ENCODE data around the gene HEG1.

Gene HEG1

DNA sequence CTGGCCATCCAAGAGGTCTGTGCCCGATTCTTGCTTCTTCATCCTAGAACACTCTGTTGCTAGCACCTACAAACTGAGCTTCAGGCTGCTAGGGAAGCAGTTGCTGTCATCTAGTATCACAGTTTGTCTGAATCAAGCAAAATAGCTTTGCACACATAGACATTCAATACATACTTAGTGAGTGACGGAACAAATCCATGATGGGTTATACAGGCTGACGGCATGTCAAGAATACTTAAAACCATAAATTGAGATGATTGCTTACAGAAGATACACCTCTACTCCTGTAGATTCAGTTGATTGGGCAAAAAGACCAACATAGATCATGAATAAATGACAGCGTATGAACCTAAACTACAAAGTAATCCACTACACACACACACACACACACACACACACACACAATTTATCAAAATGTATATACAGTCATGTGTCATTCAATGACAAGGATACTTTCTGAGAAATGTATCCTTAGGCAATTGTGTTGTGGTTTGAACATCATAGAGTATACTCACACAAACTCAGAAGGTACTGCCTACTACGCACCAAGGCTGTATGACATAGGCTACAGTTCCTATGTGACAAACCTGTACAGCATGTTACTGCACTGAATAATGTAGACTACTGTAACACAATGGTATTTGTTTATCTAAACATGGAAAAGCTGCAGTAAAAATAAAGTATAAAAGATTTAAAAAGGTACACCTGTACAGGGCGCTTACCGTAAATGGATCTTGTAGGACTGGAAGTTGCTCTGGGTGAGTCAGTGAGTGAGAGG, 14.4 kb upstream of the HEG1 start:
- DNase-seq: no peak

GRCh38 chr3:125069452-125069851, 13.7 kb upstream of the HEG1 start:
- DNase-seq: no peak

GRCh38 chr3:125068265-125068664, 12.5 kb upstream of the HEG1 start:
- DNase-seq: no peak

DNA sequence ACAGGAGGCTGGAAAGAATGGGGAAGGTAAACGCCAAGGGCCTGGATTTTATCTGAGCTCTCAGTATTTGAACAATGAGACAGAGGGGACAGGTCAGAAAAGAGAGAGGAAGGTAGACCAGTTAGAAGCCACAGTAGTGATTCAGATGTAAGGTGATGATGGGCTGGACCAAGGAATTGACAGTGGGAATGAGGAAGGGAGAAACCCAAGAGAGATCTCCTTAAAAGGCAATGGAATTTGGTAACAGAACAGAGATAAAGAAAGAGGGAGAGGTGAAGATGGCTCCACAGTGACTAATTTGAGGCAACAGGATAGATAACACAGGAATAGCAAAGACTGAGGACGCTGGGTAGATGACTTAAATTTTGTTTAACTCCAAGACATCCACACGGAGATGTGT, 11.4 kb upstream of the HEG1 start:
- no peak for DNase-seq

DNA sequence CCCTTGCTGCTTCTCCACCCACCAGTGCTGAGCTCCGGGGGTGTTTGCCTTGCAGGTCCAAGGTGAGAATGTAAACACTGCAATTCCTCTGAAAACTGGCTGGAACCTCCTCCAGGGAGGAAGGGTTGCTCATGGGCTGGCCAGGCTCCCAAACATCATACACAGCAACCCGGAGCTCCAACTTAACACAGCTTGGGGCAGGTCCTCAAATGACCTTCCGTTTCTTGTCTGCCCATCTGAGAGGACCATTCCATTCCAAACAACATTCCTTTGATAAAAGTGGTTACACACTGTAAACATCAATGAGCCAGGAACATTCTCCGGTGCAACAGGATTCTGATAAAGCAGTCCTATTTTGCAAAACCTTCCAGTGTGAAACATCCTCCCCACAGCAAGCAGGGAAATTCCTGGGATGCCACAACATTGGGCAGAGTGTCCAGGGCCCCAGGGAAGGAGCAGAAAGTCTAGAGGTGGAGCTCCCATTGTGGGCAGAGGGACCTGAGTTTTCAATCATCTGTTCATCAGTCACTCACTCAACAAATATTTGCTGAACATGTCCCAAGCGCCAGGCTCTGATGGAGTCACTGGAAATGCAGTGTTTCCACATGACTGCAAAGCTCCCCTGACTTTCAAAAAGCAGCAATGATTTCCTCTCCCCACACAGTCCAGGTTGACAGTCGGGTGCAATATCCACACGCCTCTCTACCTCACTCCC, 7.3 kb upstream of the HEG1 start:
- no peak for DNase-seq

GRCh38 chr3:125061646-125062045, 5.8 kb upstream of the HEG1 start:
- no peak for DNase-seq

DNA sequence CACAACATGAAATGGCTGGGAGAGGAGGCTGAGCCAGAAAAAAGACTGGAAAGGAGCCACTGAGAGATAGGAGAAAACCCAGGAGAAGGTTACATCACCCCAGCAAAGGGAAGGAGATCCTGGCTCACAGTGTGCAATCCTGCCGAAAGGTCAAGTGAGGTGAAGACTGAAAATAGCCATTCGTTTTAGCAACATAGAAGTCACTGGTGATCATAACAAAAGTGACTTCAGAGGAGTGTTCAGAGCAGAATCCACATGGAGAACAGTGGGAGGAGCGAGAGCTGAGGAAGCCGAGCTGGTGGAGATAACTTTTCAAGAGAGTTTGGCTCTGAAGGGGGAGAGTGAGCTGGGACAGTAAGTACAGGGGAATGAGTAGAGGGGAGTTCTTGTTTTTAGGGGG, 5.4 kb upstream of the HEG1 start:
- no peak for DNase-seq

GRCh38 chr3:125059488-125060245, 3.9 kb upstream of the HEG1 start:
- DNase-seq: no peak

GRCh38 chr3:125058959-125059358, 3.2 kb upstream of the HEG1 start:
- DNase-seq: no peak

DNA sequence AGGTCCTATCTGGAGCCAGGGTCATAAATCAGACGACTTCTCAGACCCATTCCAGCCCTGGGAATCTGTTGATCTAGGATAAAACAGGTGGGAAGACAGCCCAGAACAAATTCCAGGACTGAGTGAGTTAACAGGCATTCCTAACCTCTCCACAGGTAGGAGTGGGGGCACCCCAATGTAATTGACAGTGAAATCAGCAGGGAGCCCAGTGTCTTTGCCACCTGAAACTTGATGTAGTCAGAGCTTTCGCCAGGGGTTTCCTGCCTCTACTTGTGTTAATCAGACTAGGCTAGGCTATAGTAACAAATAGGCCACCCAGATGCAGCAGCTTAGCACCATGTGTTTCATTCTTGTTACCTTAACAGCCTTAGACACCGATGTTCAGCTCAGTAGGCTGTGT, 2.7 kb upstream of the HEG1 start:
- no peak for DNase-seq

DNA sequence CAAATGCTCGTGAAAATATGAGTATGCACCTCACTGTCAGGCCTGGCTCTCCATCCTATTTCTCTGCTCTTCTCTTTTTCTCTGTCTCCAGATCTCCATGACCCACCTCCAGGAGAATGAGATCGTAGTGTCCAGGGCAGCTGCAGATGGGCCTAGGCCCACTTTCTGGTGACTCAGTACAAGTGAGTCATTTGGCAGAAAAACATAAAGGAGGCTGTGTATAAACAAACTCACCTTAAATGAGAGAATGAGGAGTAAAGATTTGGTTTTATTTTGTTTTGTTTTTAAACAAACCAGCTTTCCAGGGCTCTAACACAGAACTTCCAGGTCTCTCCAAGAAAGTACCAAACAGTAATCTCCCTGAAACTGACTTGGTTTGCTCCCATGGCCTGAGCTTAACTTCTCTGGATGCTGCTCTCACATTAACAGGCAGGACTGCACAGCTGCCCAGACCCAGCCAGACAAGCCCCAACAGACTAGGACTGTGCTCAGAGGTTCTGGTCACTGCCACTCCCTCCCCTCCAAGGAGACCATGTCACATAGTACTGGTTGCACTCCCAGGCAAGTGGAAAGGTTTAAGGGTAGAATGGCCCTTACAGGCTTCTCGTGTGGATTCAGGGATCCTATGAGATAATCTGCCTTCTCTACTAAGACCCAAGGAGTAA, 1.5 kb upstream of the HEG1 start:
- no peak for DNase-seq

- DNase-seq: no peak
Measured at GRCh38 chr3:125055331-125055912, 375 bp downstream of the HEG1 start.

GRCh38 chr3:125054449-125055329, 1.1 kb downstream of the HEG1 start:
- no peak for DNase-seq

DNA sequence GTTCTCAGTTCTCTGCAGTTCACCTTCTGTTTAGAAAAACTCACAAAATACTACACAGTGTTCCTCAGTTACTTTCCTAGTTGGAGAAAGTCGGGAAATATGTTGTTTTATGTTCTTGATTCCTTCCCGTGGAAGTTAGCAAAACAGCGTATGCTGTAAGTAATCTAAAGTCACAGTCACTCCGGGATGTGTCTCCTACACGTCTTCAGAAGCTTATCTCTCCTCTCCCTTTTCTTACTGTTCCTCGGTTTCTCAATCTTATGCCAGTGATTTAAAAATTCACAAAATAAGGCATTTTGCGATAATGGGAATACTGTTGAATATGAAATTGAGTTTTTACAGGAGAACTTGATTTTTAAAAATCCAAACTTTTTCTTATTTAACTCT, 1.7 kb downstream of the HEG1 start:
- no peak for DNase-seq

DNA sequence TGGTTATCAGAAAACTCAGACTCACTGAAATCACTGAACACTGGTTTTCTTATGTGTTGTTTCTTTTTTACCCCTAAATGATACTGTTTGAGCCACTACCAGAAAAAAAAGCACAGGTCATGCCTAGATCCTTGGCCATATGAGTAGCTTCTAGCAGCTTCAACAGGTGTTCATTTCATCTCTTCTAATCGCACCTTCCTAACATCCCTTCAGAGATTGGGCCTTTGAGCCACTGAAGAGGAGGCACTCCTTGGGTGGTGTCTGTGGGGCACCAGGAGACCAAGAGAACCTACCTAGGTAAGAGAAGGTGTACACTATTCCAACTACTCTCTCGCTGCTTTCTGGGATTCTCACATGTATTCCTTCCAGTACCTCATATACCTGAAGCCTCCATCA, 2.5 kb downstream of the HEG1 start:
- DNase-seq: no peak

DNA sequence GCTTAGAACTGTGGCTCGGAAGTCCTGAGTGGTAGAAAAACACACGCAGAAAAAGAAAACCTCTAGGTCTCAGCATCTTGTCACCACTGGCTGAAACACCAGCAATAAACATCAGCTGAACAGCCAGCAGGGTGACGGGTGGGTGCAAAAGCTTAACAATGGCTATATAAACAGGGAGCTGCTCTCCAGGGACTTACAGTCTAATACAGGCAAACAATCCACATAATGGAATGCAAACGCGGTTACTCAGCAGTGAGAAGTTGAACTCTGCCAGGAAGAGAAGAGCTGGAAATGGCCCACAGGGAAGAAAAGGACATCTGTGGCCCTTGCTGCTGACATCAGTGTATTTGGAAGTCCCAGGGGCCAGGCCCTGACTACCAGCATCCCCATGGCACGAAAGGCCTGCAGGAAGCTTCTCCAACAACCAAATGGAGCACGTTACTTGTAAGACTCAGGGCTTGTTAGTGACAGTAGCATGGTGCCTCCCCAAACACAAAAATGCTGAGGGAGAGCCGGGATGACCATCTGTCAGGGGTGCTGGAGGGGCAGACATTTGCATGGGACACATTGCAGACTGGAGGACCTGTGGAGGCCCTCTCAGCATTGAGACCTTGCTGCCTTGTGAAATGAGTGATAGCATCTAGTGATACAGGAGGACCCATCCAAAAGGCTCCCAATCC, 3.0 kb downstream of the HEG1 start:
- no peak for DNase-seq

- peak; percentile 41 for DNase-seq
Measured at GRCh38 chr3:125051715-125052581, 3.8 kb downstream of the HEG1 start.

DNA sequence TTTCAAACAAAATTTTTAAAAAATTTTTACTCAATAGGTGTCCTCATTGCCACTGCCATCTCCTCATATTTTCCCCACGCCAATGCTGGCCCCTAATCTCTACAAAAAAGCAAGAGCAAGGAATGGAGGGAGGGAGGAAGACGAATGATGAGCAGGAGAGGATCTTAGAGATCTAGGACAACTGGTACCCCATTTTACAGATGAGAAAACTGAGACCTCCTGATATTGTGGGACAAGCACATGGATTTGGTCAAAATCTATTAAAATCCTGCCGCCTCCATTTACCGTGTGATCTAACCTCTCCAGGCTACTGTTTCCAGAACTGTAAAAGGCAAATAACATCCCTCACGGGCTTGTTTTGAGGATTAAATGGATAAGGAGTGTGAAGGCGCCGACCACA, 4.6 kb downstream of the HEG1 start:
- no peak for DNase-seq

DNA sequence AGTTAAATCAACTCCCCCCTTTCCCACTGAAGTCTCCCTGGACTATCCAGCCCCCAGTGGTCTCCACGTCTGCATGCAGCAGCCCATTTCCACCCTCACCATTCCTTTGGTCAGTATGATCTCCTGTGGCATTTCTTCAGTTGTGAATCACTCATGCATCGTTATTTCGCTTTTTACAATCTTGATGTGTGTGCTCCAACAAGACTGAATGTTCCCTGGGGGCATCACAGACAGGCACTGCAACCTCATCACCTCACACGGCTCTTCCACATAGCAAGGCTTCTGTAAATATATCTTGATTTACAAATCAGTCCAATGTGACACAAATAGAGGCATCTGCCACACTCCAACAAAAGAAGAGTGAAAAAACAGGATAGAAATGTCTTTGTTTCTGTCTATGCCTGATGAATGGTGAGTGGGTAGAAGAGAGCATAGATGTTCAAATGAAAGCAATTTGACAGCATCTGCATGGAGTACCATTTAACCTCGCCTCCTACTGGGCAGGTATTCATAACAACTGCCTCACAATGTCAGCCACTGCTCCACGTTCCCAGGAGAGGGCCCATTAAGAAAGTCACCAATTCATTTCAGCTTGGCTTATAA, 5.2 kb downstream of the HEG1 start:
- DNase-seq: no peak

DNA sequence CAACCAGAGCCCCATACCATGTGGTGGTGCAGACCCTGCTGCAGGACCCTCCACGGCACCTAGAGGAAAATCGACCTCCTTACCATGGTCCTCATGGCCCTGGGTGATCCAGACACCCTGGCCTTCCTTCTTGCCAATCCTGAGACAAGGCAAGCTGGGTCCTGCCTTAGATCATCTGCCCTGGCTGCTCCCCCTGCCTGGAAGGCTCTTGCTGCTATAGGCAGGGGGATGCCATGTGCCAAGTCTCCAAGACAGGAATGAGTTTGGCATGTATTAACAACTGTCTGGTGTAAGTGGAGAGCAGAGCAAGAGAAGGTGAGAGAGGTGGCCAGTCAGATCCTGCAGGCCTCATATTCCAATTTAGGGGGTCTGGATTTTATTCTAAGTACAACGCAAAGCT, 7.5 kb downstream of the HEG1 start:
- DNase-seq: no peak

Measured in DMS79 (cell line).